Neural progenitor cell (in vitro differentiated cells): ENCODE data around the gene ZNF280A. TPM values are rescaled to one million over a fixed set of nuclear protein-coding genes. Genes with fewer than 3 reads are reported as not detected.

ENCODE experiments used
- DNase-seq: peaks from one replicate; pipeline ENCODE4 v3.0.0-alpha.2; 2016; ENCODE audit warnings: low spot score
- H2AFZ ChIP-seq: fragments of 200-600 bp; sonication (generic); replicated peaks from 2 replicates; pipeline ENCODE4 v1.6.1; 2016; ENCODE audit warnings: antibody characterized with exemption
- H3F3A ChIP-seq: fragments of 200-600 bp; sonication (generic); 2 replicates; pipeline ENCODE4 v1.6.1; 2016; ENCODE audit warnings: antibody characterized with exemption, low read depth
- H3K27ac ChIP-seq: fragments of 200-600 bp; sonication (generic); 2 replicates; pipeline ENCODE4 v1.5.1; 2016; ENCODE audit warnings: mild to moderate bottlenecking
- H3K27me3 ChIP-seq: fragments of 200-600 bp; sonication (generic); 2 replicates; pipeline ENCODE4 v1.6.1; 2016; ENCODE audit warnings: mild to moderate bottlenecking, moderate library complexity
- H3K36me3 ChIP-seq: fragments of 200-600 bp; sonication (generic); 2 replicates; pipeline ENCODE4 v1.5.1; 2016
- H3K4me1 ChIP-seq: fragments of 200-600 bp; sonication (generic); 2 replicates; pipeline ENCODE4 v1.6.1; 2016; ENCODE audit warnings: mixed run types
- H3K4me2 ChIP-seq: fragments of 200-600 bp; sonication (generic); 2 replicates; pipeline ENCODE4 v1.6.1; 2016
- H3K4me3 ChIP-seq: fragments of 200-600 bp; sonication (generic); 2 replicates; pipeline ENCODE4 v1.5.1; 2016
- H3K79me2 ChIP-seq: fragments of 200-600 bp; sonication (generic); 2 replicates; pipeline ENCODE4 v1.6.1; 2016; ENCODE audit warnings: low read depth
- H3K9ac ChIP-seq: fragments of 200-600 bp; sonication (generic); 2 replicates; pipeline ENCODE4 v1.6.1; 2016
- H3K9me3 ChIP-seq: fragments of 200-600 bp; sonication (generic); 2 replicates; pipeline ENCODE4 v1.5.1; 2016; ENCODE audit warnings: low read depth
- H4K20me1 ChIP-seq: fragments of 200-600 bp; sonication (generic); 2 replicates; pipeline ENCODE4 v1.6.1; 2016; ENCODE audit warnings: low read depth
- H3K27ac Mint-ChIP-seq: 3 replicates; pipeline ENCODE4 v1.8.0; 2021; ENCODE audit warnings: mixed read lengths
- H3K27me3 Mint-ChIP-seq: 2 replicates; pipeline ENCODE4 v1.8.0; 2022; ENCODE audit warnings: low read depth, mild to moderate bottlenecking, inconsistent platforms, moderate library complexity, mixed read lengths; ENCODE audit not compliant: insufficient read depth
- H3K36me3 Mint-ChIP-seq: 3 replicates; pipeline ENCODE4 v1.8.0; 2021; ENCODE audit warnings: mixed read lengths
- H3K4me1 Mint-ChIP-seq: 3 replicates; pipeline ENCODE4 v1.8.0; 2021; ENCODE audit warnings: mixed read lengths
- H3K4me3 Mint-ChIP-seq: 3 replicates; pipeline ENCODE4 v1.8.0; 2021; ENCODE audit warnings: mild to moderate bottlenecking, moderate library complexity, mixed read lengths
- H3K9me3 Mint-ChIP-seq: 3 replicates; pipeline ENCODE4 v1.8.0; 2020; ENCODE audit warnings: mixed read lengths
- EZH2 ChIP-seq: fragments of 200-600 bp; sonication (generic); IDR thresholded peaks from 2 replicates; pipeline ENCODE4 v1.6.1; 2017; ENCODE audit warnings: antibody characterized with exemption, mild to moderate bottlenecking, moderate library complexity
- EZH2phosphoT487 ChIP-seq: fragments of 200-600 bp; sonication (generic); IDR thresholded peaks from 2 replicates; pipeline ENCODE4 v1.6.1; 2017; ENCODE audit warnings: antibody characterized with exemption
- total RNA-seq: library from RNA; depleted of rRNA; stranded (reverse); fragments of >200 nt; gene quantifications from 2 replicates; pipeline ENCODE4 v1.2.3, GENCODE V29; 2015; ENCODE audit warnings: low replicate concordance
- TF ChIP-seq, protein P1 (sequence below): fragments of 200-600 bp; sonication (generic); IDR thresholded peaks from 2 replicates; pipeline ENCODE4 v1.5.1; 2017; ENCODE audit warnings: antibody characterized with exemption, mild to moderate bottlenecking

The ZNF280A gene
- total RNA-seq, 1 donor from 2014 or later: 3.7 TPM

DNA sequence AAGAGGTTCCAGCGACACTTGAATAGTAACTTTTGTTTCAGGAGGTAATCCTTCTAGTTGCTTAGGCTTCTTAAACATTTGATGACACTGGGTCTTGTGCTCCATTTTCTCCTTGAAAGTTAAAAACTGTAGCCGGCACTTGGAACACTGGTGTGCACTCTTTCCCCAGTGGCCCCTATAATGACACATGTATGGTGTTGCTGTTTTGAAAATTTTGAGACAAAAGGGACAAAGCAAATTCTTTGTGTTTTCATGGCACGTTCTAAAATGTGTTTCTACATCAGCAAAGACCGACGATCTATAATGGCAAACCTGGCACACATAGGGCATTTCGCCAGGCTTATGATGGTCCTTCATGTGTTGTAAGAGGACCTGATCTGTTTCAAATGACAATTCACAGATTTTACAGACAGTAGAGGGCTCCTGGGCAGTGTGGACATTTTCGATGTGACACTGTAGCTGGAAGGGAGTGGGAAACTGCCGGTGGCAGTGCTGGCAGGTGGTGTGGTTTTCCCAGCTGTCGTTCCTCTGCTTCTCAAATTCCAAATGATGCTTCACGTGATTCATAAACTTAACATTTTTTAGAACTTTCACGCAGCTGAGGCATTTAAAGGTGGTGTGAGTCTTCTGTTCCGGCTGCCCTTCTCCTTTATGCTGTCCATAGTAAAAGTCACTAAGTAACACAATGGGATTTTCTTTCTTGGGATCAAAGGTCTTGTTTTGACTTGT, 32.0 kb downstream of the ZNF280A start:
- Histone ChIP-seq H3K27me3 (no peaks in the 10 kb centered on the region), H3K4me1 (no peaks in the 10 kb centered on the region), H3K9me3 (no peaks in the 10 kb centered on the region), H3K36me3 (peaks cover 2% of the 10 kb centered on the region), H3K4me3 (no peak overlapping the region), H3K4me2 (no peak overlapping the region), H3K27ac (no peak overlapping the region), H3K79me2 (no peaks in the 10 kb centered on the region), H2AFZ (no peak overlapping the region), H3F3A (no peaks in the 10 kb centered on the region), H3K9ac (no peak overlapping the region), H4K20me1 (peaks cover 14% of the 10 kb centered on the region)
- Mint-ChIP-seq H3K36me3 (peaks cover 40% of the 10 kb centered on the region), H3K9me3 (no peaks in the 10 kb centered on the region), H3K4me3 (no peak overlapping the region), H3K4me1 (no peaks in the 10 kb centered on the region), H3K27ac (no peak overlapping the region), H3K27me3 (peaks cover under 1% of the 10 kb centered on the region)
- DNase-seq: no peak
- TF ChIP-seq, protein P1, sequence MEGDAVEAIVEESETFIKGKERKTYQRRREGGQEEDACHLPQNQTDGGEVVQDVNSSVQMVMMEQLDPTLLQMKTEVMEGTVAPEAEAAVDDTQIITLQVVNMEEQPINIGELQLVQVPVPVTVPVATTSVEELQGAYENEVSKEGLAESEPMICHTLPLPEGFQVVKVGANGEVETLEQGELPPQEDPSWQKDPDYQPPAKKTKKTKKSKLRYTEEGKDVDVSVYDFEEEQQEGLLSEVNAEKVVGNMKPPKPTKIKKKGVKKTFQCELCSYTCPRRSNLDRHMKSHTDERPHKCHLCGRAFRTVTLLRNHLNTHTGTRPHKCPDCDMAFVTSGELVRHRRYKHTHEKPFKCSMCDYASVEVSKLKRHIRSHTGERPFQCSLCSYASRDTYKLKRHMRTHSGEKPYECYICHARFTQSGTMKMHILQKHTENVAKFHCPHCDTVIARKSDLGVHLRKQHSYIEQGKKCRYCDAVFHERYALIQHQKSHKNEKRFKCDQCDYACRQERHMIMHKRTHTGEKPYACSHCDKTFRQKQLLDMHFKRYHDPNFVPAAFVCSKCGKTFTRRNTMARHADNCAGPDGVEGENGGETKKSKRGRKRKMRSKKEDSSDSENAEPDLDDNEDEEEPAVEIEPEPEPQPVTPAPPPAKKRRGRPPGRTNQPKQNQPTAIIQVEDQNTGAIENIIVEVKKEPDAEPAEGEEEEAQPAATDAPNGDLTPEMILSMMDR: no peak
- TF ChIP-seq EZH2phosphoT487: no peak
- TF ChIP-seq EZH2: no peak

DNA sequence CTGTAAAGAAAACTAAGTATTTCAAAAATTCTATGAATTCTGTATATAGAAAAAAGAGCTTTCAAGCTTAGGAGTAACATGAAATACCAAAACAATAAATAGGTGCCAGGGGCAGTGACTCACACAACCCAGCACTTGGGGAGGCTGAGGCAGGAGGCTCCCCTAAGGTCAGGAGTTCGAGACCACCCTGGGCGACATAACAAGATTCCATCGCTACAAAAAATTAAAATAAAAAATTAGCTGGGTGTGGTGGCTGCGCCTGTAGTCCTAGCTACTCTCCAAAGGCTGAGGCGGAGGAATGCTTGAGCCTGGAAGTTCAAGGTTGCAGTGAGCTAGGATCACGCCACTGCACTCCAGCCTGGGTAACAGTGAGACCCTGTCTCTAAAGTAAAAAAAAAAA, 33.0 kb downstream of the ZNF280A start:
- Histone ChIP-seq H3K79me2 (no peaks in the 10 kb centered on the region), H3K4me1 (no peaks in the 10 kb centered on the region), H3K9me3 (no peaks in the 10 kb centered on the region), H3K4me3 (no peak overlapping the region), H3F3A (no peaks in the 10 kb centered on the region), H3K36me3 (peaks cover 2% of the 10 kb centered on the region), H3K27ac (no peak overlapping the region), H3K4me2 (no peak overlapping the region), H2AFZ (no peak overlapping the region), H3K9ac (no peak overlapping the region), H4K20me1 (peaks cover 14% of the 10 kb centered on the region), H3K27me3 (no peaks in the 10 kb centered on the region)
- Mint-ChIP-seq H3K4me1 (no peaks in the 10 kb centered on the region), H3K27me3 (no peaks in the 10 kb centered on the region), H3K4me3 (no peak overlapping the region), H3K9me3 (no peaks in the 10 kb centered on the region), H3K27ac (no peak overlapping the region), H3K36me3 (peaks cover 40% of the 10 kb centered on the region)
- DNase-seq: no peak
- TF ChIP-seq EZH2 (no peak), EZH2phosphoT487 (no peak)
- TF ChIP-seq, protein P1: no peak

DNA sequence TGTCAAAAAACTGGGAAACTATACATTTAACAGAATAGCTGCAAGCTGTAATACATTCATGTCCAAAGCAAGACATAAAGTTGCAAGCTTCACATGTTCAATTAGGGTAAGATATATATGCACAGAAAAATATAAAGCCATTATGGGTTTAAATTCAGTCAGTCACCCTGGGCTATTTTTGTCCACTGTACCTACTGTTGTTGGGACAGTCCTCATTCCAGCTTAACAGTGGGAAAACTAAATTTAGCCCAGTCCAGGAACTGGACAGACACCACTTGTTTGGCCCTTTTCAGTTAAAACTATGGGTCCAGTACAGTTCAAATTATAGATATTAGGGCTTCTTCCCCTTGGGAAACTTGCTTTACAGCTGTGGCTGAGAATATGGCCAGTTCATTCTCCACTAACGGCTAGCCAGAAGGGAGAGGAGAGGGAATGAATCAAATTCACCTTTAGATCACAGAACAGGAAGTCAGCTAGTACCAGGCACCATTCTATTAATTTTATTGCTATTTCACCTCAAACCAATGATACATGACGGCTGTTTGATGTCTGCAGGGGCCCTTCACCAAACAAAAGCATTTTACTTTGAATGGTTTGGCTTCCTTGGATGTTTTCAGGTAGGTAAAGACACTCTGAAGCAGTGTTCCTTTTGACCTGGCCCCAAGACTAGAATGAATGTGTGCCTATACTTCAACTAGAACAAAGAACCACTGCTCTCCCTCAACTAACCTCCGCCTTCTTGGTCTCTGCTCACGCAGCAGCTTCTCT, 33.8 kb downstream of the ZNF280A start:
- DNase-seq: no peak
- H3K79me2 ChIP-seq: no peaks in the 10 kb centered on the region
- no peak overlapping the region for H3K4me3 ChIP-seq
- no peak overlapping the region for H3K4me3 Mint-ChIP-seq
- no peak overlapping the region for H3K9ac ChIP-seq
- no peaks in the 10 kb centered on the region for H3K9me3 ChIP-seq
- H3F3A ChIP-seq: no peaks in the 10 kb centered on the region
- no peaks in the 10 kb centered on the region for H3K27me3 Mint-ChIP-seq
- no peak overlapping the region for H3K27ac Mint-ChIP-seq
- no peaks in the 10 kb centered on the region for H3K4me1 Mint-ChIP-seq
- H3K4me2 ChIP-seq: no peak overlapping the region
- no peak overlapping the region for H3K27ac ChIP-seq
- no peaks in the 10 kb centered on the region for H3K9me3 Mint-ChIP-seq
- no peak overlapping the region for H2AFZ ChIP-seq
- H4K20me1 ChIP-seq: peaks cover 14% of the 10 kb centered on the region
- H3K36me3 ChIP-seq: peaks cover 2% of the 10 kb centered on the region
- H3K4me1 ChIP-seq: no peaks in the 10 kb centered on the region
- H3K36me3 Mint-ChIP-seq: peaks cover 40% of the 10 kb centered on the region
- H3K27me3 ChIP-seq: no peaks in the 10 kb centered on the region
- TF ChIP-seq, protein P1: no peak
- no peak for TF ChIP-seq EZH2phosphoT487
- no peak for TF ChIP-seq EZH2
